GM18498 (cell line): ENCODE measurements around the gene TMEM205.
"Not testable (repeated sequence)": the region's sequence is repeated elsewhere in the genome, so short reads cannot be mapped to it uniquely, and the experiment has no call there.

Experiments used
- ATAC-seq: cut with Tn5 transposase; IDR thresholded peaks from one replicate; pipeline ENCODE4 v1.9.1; 2021; ENCODE audit warnings: mild to moderate bottlenecking, moderate library complexity; ENCODE audit not compliant: unreplicated experiment

TMEM205 gene

DNA sequence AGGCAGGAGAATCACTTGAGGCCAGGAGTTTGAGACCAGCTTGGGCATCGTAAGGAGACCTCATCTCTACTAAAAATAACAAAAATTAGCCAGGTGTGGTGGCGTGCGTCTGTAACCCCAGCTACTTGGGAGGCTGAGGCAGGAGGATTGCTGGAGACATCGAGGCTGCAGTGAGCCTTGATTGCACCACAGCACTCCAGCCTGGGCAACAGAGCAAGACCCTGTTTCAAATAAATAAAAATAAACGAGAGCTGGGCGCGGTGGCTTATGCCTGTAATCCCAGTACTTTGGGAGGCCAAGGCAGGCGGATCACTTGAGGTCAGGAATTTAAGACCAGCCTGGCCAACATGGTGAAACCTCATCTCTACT is 6.0 kb downstream of the TMEM205 start:
- not testable (repeated sequence) for ATAC-seq

DNA sequence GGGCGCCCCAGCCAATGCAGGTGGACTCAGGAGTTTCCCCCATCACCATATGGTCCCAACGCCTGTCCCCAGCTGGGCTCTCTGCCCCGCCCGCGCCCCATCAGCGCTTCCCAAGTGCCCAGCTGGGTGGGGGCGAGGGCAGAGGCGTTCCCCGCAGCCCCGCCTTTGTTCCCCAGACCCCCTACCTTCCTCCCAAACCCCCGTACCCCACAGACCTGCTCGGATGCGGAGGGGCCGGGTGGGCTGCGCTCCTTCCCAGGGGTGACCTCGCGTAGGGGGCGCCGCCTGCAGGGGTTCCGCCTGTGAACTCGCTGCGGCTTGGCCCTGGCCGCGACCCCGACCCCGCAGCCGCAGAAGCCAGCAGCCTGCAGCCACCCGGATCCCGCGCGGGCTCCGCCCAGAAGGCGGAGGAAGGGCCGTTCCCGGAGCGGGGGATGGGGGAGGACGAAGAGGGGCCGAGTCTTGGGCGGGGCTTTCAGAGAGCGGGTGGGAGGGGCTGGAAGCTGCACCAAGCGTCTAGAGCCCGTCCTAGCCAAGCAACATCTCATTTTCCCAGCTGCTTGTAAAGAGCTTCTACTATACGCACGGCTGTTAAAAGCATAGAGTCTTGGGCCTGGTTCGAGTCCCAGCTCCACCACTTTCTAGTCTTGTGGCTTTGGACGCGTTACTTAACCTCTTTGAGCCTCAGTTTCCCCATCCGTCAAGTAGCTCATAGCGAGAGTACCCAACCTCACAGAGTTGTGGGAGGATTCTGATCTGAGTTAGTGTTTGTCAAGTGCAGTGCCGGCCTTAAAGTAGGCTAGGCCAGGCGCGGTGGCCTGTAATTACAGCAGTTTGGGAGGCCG is 6.6 kb downstream of the TMEM205 start, which contains the start of gene RAB3D:
Gene RAB3D, minus strand, starts transcription at position 404 of the 845 bp plus-strand sequence. CDS start 2,258 bp downstream, outside the sequence.
- no peak for ATAC-seq

DNA sequence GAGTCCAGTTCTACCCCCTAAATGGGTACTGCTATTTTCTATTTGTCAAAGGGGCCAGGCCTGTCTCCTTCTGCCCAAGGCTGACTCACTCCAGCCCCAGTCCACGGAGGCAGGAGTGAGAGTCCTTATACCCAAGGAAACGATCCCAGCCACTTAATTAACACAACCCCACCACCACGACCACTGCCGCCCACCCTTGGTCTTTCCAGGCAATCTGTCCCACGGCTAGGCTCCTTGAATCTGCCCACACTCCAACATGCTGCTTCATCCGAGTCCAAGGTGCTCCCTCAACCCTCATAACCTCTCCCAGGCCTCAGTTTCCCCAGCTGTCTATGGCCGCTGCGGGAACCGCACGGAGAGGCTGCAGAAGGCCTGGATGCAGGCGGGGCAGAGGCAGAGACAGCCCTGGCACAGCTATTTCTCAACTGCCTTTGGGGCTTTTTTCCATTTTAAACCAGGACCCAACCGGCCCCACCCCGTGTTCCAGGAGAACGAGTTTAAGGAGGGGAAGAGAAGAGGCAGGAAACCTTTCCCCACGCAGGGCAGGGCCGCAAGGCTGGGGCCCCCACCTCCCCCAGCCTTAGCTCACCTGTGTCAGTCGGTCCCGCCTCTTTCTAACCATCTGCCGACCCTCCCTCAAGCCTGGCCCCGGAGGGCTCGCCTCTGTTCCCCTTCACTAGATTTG is 7.4 kb downstream of the TMEM205 start:
- ATAC-seq = no peak

DNA sequence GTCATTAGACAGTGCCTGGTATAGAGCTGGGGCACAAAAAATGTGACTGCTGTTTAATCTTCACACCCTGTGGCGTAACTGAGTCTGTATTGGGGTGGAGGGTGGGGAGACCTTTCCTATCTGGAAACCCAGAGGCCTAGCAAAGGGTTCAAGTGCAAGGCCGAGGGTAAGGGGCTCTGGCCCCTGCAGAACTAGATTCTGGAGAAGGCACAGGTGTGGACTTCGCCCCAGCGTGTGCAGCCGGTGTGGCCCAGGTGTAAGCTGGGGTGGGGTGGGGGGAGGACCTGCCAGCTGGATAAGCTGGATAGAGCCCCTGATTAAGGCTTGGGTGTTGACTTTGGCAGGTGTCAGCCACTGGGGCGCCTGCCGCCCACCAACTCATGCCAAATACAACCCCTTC is 7.9 kb downstream of the TMEM205 start:
- ATAC-seq = no peak

DNA sequence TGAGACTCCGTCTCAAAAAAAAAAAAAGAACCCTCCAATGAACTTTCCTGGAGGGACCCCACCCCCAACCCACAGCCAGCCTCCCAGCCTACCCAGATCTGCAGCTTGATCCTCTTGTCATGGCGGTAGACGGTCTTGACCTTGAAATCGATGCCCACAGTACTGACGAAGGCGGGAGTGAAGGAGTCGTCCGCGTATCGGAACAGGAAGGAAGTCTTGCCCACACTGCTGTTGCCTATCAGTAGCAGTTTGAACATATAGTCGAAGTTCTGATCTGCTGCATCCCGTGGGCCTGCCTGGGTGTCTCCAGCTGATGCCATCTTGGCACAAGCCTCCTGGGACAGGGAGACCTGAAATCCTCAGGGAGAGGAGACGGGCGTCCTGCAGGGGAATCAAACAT is 9.0 kb downstream of the TMEM205 start:
- ATAC-seq = no peak

DNA sequence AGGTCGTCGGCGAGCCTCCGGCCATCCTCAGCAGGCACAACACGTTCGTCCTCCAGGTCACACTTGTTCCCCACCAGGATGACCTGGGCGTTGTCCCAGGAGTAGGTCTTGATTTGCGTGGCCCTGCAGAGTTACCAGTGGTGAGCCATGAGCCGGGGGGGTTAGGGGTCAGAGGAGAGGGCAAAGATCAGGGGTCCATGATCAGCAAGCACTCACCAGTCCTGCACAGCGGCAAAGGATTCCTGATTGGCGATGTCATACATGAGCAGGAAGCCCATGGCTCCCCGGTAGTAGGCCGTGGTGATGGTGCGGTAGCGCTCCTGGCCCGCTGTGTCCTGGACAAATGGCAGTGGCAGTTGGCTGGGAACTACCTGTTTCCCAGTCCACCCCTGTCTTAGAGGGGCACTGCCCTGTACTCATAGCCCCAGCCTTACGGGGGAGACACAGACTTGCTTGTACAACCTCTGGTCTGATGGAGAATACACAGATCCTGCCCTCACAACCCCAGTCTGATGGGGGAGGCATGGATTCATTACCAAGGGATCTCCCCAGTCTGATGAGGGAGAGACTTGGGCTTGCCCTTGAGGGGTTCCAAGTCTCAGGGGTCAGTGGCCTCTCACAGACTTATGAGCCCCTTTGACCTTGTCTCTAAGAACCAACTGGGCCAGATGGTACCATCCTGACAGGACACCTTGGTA is 10.5 kb downstream of the TMEM205 start:
- no peak for ATAC-seq

DNA sequence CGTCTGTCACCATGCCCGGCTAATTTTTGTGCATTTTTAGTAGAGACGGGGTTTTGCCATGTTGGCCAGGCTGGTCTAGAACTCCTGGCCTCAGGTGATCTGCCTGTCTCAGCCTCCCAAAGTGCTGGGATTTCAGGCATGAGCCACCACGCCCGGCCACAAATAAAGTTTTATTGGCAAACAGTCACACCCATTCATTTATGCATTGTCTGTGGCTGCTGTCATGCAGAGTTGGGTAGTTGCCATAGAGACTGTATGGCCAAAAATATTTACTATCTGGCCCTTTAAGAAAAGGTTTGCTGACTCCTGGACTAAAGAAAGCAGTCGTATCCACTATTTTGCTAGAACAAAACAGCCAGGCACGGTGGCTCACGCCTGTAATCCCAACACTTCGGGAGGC is 12.2 kb downstream of the TMEM205 start:
- ATAC-seq = not testable (repeated sequence)

DNA sequence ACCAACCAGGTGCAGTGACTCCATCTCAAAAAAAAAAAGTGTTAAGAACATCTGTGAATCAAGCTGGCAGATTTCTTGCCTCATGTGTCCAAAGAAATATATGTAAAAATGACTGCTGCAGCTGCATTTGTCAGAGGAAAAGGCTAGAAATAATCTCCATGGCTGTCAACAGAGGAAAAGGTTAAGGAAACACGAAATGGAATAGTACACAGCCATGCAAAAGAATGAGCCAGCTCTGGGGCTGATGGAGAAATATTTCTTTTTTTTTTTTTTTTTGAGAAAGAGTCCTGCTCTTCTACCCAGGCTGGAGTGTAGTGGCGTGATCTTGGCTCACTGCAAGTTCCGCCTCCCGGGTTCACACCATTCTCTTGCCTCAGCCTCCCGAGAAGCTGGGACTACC is 13.2 kb downstream of the TMEM205 start:
- no peak for ATAC-seq

DNA sequence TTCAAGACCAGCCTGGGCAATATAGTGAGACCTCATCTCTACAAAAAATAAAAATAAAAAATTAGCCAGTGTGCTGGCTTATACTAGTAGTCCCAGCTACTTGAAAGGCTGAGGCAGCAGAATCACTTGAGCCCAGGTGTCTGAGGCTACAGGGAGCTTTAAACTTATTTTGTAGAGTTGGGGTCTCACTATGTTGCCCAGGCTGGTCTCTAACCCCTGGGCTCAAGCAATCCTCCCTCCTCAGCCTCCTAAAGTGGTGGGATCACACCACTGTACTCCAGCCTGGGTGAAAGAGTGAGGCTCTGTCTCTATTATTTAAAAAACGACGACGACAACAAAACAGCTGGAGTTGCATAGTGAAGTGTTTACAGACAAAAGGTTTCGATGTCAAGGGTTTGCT is 14.6 kb downstream of the TMEM205 start:
- no peak for ATAC-seq

DNA sequence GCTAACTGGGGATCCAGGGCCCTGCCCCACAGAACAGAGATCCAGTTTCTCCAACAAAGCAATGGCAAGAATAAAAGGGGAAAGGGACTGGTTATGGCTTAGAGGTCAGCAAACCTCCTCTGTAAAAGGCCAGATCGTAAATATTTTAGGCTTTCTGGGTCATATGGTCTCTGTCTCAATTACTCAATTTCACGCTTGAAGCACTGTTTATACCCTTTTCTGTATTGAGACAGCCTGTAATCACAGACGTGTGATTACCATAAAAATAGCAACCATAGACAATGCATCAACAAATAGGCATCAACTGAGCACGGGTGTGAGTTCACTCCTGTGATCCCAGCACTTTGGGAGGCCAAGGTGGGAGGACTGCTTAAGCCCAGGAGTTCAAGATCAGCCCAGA is 15.9 kb downstream of the TMEM205 start:
- no peak for ATAC-seq

DNA sequence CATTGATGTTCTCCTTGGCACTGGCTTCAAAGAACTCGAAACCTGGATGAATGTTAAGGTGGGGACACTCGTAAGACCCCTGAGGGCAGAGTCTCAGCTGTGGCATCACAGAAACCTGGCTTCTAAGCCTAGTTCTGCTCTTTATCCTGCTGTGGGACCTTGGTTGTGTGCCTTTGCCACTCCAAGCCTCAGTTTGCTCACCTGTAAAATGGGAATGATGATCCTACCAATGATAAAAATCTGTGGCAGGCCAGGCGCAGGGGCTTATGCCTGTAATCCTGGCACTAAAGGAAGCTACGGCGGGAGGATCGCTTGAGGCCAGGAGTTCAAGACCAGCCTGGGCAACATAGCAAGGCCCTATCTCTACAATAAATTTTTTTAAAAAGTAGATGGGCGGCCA is 20.5 kb downstream of the TMEM205 start:
- ATAC-seq = no peak

DNA sequence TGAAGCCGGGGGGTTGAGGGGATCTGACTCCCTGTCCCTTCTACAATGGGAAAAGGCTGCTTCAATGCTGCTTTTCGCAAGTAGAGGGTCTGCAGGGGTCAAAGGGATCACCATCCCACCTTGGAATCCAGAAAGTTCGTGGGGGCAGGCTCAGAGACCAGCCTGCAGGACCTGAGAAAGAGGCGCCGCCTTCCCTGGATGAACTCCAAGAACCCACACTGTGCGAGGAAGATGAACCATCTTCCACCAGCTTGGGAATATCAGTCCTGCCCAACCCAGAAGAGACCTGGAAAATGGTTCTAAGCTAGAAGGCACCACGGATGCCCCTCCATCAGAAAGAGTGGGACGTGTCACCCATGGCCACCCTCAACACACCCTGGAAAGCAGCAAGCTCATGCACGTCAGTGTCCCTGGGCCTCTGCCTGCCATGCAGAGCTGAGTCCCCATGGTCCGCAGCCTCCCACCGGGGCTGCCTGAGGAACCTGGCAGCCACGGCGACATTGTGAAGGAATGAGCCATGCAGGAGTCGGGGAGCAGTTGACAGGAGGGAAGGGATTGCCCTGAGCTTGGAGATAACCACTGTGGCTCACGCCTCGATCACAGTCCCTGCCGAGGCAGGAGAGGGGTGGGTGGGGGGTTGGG is 21.2 kb downstream of the TMEM205 start:
- no peak for ATAC-seq

DNA sequence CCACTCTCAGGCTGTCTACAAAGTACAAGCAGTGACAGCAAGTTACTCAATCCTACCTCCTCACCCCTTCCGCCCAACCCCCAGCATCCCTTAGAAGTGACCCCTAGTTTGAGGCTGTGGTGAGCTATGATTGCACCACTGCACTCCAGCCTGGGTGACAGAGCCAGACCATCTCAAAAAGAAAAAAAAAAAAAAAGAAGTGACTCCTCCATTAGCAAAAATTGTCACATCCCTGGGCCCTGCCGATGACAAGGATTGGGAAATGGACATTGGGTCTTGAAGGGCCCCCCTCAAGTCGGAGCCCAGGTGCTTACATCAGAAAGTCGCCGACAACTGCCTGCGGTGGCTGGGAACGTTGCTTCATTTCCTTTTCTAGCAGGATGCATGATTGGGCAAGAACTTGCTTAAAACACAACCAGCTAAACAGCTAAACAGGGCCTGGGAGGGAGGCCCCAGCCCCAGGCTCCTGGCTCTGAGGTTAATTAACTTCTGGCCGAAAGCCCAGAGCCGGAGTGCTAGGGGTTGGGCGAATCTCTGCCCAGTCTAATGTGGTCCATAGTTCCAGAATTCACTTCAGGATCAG is 21.9 kb downstream of the TMEM205 start:
- ATAC-seq = peak; percentile 68

DNA sequence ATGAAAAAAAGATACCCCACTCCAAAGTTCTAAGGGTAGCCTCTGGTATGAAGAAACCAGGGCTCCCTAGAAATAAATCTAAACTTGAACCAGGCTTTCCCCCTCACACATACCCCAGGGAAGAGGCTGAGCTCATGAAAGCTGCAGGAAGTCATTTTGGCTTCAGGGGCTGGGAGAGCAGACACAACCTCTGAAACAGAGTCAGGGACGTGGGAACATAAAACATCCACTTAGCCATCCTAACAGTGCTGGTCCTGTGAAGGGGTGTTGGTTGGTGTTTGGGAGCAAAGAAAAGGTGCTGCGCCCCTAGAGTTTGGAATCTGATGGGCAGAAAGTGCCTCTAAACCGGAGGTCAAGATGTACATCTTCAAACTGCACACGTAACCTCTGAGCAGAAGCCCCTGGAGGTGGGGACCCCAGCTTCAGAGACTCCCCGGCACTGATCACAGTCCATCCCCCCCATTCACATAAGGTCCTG is 22.4 kb downstream of the TMEM205 start:
- no peak for ATAC-seq

DNA sequence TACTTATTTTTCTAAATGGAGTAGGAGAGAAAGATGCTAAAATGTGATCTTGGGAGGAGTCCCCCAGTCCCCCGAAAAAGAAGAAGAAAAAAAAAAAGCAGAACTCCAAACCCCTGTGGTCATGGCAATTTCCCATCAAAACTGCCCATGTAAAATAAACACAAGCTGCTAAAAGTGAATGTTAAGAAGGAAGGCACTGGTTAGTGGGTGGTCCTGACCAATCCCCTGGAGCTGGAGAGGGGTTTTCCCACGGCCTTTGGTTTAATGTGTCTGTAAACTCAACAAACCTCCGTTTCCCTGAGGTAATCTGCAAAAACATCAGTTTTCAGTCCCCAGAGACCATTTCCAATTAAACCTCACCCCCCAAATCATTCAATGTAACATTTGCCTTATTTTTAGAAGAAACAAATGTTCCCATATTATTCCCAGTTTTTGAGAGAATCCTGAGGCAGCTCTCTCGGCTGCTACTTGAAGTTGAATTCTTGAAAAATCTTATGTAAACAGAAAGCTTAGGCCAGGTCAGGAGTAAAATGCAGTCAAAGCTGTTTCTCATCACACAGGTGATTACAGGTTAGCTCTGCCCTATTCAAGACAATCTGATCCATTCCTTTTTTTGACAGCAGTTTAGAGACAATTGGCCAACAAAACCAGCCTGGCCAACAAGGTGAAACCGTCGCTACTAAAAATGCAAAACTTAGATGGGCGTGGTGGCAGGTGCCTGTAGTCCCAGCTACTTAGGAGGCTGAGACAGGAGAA is 23.6 kb downstream of the TMEM205 start:
- ATAC-seq = no peak

DNA sequence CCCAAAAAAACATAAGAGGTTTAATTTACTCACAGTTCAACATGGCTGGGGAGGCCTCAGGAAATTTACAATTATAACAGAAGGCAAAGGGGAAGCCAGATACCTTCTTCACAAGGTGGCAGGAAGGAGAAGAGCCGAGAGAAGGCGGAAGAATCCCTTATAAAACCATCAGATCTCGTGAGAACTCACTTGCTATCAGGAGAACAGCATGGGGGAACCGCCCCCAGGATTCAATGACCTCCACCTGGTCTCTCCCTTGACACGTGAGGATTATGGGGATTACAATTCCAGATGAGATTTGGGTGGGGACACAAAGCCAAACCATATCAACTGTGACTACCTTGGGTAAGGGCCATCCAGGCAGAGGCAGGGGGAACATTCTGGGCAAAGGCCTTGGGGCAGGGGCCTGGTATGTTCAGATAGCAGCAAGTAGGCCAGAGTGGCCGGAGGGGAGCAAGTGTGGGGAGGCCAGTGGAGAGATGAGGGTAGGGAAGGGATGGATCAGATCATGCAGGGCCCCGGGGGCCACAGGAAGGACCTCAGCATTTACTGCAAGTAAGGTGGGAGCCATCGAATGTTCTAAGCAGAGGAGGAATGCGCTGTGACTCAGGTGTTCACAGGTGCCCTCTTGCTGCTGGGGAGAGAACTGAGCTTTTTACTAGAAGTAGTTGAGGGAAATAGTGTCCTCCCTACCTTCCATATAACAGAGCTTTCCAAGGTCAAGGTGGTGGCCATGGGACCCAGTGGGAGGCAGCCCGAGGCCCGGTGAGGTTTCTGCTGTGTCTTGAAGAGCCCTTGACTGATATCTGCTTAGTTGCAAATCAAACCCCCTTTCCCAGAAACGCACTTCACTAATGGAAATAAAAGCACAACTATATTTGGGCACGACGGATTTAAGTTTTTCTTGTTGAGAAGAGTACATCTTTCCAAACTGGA is 24.6 kb downstream of the TMEM205 start:
- ATAC-seq = no peak

DNA sequence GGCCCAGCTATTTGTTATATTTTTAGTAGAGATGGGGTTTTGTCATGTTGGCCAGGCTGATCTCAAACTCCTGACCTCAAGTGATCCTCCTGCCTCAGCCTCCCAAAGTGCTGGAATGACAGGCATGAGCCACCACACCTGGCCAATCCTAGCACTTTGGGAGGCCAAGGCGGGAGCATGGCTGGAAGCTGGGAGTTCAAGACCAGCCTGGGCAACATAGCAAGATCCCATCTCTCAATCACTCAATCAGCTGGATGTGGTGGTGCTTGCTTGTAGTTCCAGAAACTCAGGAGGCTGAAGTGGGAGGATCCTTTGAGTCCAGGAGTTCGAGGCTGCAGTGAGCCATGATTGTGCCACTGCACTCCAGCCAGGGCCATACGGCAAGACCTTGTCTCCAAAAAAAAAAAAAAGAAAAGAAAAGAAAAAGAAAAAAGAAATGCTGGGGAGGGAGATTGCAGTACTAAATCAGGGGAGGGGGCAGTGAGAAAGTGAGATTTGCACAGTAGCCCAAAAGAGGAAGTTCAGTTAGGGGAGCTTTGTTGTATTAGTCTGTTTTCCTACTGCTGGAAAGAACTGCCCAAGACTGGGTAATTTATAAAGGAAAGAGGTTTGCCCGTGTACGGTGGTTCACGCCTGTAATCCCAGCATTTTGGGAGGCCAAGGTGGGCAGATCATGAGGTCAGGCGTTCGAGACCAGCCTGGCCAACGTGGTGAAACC is 25.6 kb downstream of the TMEM205 start:
- ATAC-seq = not testable (repeated sequence)

DNA sequence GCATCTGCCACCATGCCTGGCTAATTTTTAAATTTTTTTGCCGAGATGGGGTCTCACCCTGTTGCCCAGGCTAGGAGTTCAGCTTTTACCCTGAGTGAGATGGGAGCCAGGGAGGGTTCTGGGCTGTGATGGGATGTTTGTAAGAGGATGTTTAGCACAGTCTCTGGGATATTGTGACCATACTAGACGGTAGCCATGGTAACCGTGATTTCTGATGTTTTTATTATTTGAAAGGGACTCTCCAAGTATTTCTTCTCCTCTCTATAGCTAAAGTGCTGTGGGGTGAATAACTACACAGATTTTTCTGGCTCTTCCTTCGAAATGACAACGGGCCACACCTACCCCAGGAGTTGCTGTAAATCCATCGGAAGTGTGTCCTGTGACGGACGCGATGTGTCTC is 39.7 kb downstream of the TMEM205 start:
- ATAC-seq = no peak
